Measurements from ENCODE around the gene PSTK. TPM values are rescaled to one million over a fixed set of nuclear protein-coding genes. Genes with fewer than 3 reads are reported as not detected.

Gene PSTK
- total and polyA plus RNA-seq, 2 of the 13 experiments (the other 11 are each of a cell fraction or from before 2014, with no cell fraction given), result 8.2 to 9.3 TPM

DNA sequence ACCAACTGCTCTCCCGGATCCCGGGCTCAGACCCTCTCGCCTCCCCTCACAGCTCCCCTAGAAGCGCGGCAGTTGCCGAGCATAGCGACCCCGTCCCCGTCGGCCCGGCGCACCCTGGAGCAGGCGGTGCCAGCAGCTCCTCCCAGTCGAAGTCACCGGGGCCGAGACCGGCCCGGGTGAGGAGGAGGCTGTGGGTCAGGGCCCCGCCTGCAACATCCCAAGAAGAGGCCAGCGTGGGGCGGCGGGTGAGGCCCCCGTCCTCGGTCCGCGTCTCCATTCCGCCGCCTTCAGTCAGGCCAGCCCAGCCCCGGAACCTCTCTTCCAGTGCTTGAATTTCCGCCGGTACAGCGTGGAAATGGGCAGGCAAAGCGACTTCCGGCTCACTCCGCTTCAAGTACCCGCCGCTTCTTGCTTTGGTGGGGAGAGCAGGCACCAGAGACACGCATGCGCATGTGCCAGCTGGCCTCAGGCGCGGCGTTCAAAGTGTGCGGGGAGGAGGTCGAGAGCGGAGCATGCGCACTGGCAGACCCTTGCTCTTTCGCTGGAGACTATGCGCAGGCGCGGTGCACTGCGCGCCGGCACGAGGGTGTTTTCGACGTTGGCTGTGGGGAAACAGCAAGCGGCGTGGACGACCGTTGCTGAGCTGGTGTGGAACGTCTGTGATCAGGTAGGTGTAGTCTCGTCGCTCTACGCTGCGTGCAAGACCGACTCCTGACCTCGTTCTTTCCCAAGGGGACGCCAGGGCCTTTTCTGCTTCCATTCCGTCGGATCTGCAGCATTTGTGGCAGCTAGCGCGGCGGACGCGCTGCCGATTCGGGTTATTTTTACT, 26.1 kb upstream of the PSTK start, which contains the start of gene C10orf88 (continued):
- TF ChIP-seq SNAPC4 (CRISPR knock-in tag; IDR thresholded peaks at IDR 0.05) (peak; percentile 75; the same call in 1 of the 2 replicates), ZNF879 (CRISPR knock-in tag; IDR thresholded peaks at IDR 0.05) (peak; percentile 95), ZNF674 (CRISPR knock-in tag; IDR thresholded peaks at IDR 0.05; ENCODE audit: low read depth) (0 out of 2 replicates have a peak, but pooled peaks have one; percentile 28), PBX2 (CRISPR knock-in tag; IDR thresholded peaks at IDR 0.05) (no peak), MLLT10 (CRISPR knock-in tag; IDR thresholded peaks at IDR 0.05) (no peak)
- TF ChIP-seq, protein P1, sequence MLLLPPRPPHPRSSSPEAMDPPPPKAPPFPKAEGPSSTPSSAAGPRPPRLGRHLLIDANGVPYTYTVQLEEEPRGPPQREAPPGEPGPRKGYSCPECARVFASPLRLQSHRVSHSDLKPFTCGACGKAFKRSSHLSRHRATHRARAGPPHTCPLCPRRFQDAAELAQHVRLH (CRISPR knock-in tag; IDR thresholded peaks at IDR 0.05; ENCODE audit: borderline replicate concordance, low read depth), result peak; percentile 90; the same call in 1 of the 2 replicates
- TF ChIP-seq, protein P2, sequence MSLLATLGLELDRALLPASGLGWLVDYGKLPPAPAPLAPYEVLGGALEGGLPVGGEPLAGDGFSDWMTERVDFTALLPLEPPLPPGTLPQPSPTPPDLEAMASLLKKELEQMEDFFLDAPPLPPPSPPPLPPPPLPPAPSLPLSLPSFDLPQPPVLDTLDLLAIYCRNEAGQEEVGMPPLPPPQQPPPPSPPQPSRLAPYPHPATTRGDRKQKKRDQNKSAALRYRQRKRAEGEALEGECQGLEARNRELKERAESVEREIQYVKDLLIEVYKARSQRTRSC (CRISPR knock-in tag; IDR thresholded peaks at IDR 0.05; ENCODE audit: low read depth), result peak; percentile 86; the same call in 1 of the 2 replicates
- TF ChIP-seq, protein P3, sequence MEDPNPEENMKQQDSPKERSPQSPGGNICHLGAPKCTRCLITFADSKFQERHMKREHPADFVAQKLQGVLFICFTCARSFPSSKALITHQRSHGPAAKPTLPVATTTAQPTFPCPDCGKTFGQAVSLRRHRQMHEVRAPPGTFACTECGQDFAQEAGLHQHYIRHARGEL (CRISPR knock-in tag; IDR thresholded peaks at IDR 0.05), result peak; percentile 83
- TF ChIP-seq, protein P4, sequence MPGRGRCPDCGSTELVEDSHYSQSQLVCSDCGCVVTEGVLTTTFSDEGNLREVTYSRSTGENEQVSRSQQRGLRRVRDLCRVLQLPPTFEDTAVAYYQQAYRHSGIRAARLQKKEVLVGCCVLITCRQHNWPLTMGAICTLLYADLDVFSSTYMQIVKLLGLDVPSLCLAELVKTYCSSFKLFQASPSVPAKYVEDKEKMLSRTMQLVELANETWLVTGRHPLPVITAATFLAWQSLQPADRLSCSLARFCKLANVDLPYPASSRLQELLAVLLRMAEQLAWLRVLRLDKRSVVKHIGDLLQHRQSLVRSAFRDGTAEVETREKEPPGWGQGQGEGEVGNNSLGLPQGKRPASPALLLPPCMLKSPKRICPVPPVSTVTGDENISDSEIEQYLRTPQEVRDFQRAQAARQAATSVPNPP (CRISPR knock-in tag; IDR thresholded peaks at IDR 0.05), result peak; percentile 89; the same call in 1 of the 2 replicates
